Skeletal muscle satellite cell (primary cell): ENCODE results near the gene TMC2.

Experiments used
- H3K27me3 ChIP-seq: 2 replicates; pipeline ENCODE4 v1.7.0; 2013; ENCODE audit warnings: low read length; ENCODE audit not compliant: control insufficient read depth, insufficient read depth
- H3K36me3 ChIP-seq: 2 replicates; pipeline ENCODE4 v1.7.0; 2013; ENCODE audit warnings: mild to moderate bottlenecking, control low read depth, low read length; ENCODE audit not compliant: insufficient read depth
- H3K4me1 ChIP-seq: 2 replicates; pipeline ENCODE4 v1.7.0; 2013; ENCODE audit warnings: low read length; ENCODE audit not compliant: control insufficient read depth, insufficient read depth
- H3K4me2 ChIP-seq: 2 replicates; pipeline ENCODE4 v1.7.0; 2013; ENCODE audit warnings: mild to moderate bottlenecking, low read length
- H3K4me3 ChIP-seq: 2 replicates; pipeline ENCODE4 v1.7.0; 2013; ENCODE audit warnings: low read length
- H3K9ac ChIP-seq: 2 replicates; pipeline ENCODE4 v1.7.0; 2013; ENCODE audit warnings: mild to moderate bottlenecking, low read depth, low read length, moderate library complexity
- H3K9me3 ChIP-seq: replicated peaks from 2 replicates; pipeline ENCODE4 v1.7.0; 2013; ENCODE audit warnings: mild to moderate bottlenecking, control low read depth, low read length

TMC2 gene

DNA sequence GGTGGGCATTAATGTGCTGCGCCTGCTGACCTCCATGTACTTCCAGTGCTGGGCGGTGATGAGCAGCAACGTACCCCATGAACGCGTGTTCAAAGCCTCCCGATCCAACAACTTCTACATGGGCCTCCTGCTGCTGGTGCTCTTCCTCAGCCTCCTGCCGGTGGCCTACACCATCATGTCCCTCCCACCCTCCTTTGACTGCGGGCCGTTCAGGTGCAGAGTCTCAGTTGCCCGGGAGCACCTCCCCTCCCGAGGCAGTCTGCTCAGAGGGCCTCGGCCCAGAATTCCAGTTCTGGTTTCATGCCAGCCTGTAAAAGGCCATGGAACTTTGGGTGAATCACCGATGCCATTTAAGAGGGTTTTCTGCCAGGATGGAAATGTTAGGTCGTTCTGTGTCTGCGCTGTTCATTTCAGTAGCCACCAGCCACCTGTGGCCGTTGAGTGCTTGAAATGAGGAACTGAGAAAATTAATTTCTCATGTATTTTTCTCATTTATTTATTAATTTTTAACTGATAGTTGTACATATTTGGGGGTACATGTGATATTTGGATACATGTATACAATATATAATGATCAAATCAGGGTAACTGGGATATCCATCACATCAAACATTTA lies 80.8 kb downstream of the TMC2 start:
- Histone ChIP-seq H3K9ac (no peak overlapping the region), H3K27me3 (peaks cover 54% of the 10 kb centered on the region), H3K9me3 (no peaks in the 10 kb centered on the region), H3K36me3 (no peaks in the 10 kb centered on the region), H3K4me2 (no peak overlapping the region), H3K4me3 (no peak overlapping the region), H3K4me1 (no peaks in the 10 kb centered on the region)

GRCh38 chr20:2618815-2619214 lies 82.4 kb downstream of the TMC2 start:
- Histone ChIP-seq H3K27me3 (peaks cover 43% of the 10 kb centered on the region), H3K9ac (no peak overlapping the region), H3K36me3 (no peaks in the 10 kb centered on the region), H3K4me1 (no peaks in the 10 kb centered on the region), H3K4me3 (no peak overlapping the region), H3K4me2 (no peak overlapping the region), H3K9me3 (no peaks in the 10 kb centered on the region)

- no peaks in the 10 kb centered on the region for H3K36me3 ChIP-seq
- H3K27me3 ChIP-seq: peaks cover 44% of the 10 kb centered on the region
- H3K4me1 ChIP-seq: no peaks in the 10 kb centered on the region
- H3K4me2 ChIP-seq: no peak overlapping the region
- H3K9me3 ChIP-seq: no peaks in the 10 kb centered on the region
- no peak overlapping the region for H3K9ac ChIP-seq
- H3K4me3 ChIP-seq: no peak overlapping the region
Observed at GRCh38 chr20:2619337-2619736, 83.0 kb downstream of the TMC2 start.

- Histone ChIP-seq H3K4me1 (no peaks in the 10 kb centered on the region), H3K4me2 (no peak overlapping the region), H3K4me3 (no peak overlapping the region), H3K27me3 (peaks cover 46% of the 10 kb centered on the region), H3K9me3 (no peaks in the 10 kb centered on the region), H3K36me3 (no peaks in the 10 kb centered on the region), H3K9ac (no peak overlapping the region)
Observed at GRCh38 chr20:2619961-2620595, 83.7 kb downstream of the TMC2 start.

DNA sequence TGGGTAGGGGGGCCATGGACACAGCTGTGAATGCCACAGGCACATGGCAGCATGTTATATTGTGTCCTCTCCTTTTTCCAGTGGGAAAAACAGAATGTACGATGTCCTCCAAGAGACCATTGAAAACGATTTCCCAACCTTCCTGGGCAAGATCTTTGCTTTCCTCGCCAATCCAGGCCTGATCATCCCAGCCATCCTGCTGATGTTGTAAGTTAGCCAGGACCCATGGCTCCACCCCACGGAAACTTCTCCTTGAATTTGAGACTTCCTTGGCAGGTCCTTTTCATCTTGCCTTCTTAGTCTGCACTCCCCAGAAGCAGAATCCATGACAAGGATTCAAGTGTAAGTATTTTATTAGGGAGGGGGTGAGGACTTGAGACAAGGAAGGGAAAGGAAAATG lies 87.8 kb downstream of the TMC2 start:
- H3K27me3 ChIP-seq: peaks cover 15% of the 10 kb centered on the region
- H3K4me2 ChIP-seq: no peak overlapping the region
- peaks cover 12% of the 10 kb centered on the region for H3K9me3 ChIP-seq
- no peaks in the 10 kb centered on the region for H3K36me3 ChIP-seq
- H3K9ac ChIP-seq: no peak overlapping the region
- no peaks in the 10 kb centered on the region for H3K4me1 ChIP-seq
- no peak overlapping the region for H3K4me3 ChIP-seq

GRCh38 chr20:2625062-2625461 lies 88.7 kb downstream of the TMC2 start:
- Histone ChIP-seq H3K36me3 (no peaks in the 10 kb centered on the region), H3K9ac (no peak overlapping the region), H3K4me2 (no peak overlapping the region), H3K9me3 (peaks cover 12% of the 10 kb centered on the region), H3K27me3 (peaks cover 11% of the 10 kb centered on the region), H3K4me1 (no peaks in the 10 kb centered on the region), H3K4me3 (no peak overlapping the region)

DNA sequence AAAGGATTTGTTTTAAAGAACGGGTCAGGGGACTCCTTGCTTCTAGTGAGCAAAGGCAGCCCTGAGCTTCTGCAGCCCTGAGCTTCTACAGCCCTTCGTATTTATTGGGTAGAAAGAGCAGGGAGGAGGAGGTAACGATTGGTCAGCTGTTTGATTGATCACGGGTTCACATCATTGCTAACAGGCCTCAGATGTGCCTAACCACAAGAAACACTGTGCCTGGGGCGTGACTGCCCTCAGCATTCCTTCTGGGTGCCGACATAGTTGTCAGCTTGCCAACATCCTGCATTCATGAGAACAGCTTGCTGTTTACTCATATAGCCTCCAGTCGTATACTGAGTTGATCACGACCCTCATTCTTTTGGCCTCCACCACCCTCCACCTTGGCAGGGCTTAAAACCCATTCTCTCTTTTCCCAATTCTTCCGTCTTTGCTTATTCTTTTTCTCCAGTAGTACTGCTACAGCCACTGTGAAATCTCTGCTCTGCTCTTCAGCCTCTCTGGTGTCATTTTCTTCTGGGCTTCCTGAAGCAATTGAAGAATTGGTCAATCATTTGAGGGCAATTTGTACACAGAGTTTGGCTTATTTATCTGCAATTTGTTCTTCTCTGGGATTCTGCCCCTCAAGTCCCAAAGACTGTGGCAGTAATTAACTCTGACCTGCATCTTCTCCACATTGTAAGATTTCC lies 90.6 kb downstream of the TMC2 start:
- Histone ChIP-seq H3K27me3 (peaks cover 11% of the 10 kb centered on the region), H3K9ac (no peak overlapping the region)

DNA sequence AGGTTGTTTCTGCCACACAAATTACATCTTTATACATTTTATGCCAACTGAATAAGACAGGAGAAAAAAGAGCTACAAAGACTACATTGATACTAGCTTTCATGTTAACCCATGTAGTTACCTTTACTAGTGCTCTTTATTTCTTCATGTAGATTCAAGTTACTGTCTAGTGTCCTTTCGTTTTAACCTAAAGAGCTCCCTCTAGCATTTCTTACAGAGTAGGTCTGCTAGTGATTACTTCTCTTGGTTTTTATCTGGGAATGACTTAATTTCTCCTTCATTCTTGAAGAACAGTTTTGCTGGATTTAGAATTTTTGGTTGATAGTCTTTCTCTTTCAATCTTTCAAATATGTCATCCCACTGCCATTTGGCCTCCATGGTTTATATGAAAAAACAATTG lies 94.9 kb downstream of the TMC2 start:
- no peak overlapping the region for H3K4me3 ChIP-seq
- no peak overlapping the region for H3K4me2 ChIP-seq
- H3K4me1 ChIP-seq: no peaks in the 10 kb centered on the region
- no peak overlapping the region for H3K9ac ChIP-seq
- peaks cover 30% of the 10 kb centered on the region for H3K27me3 ChIP-seq
- H3K36me3 ChIP-seq: no peaks in the 10 kb centered on the region
- H3K9me3 ChIP-seq: peaks cover 10% of the 10 kb centered on the region

More for the DNA sequence above, 90.6 kb downstream of the TMC2 start:
- no peaks in the 10 kb centered on the region for H3K4me1 ChIP-seq
- no peaks in the 10 kb centered on the region for H3K36me3 ChIP-seq
- H3K9me3 ChIP-seq: peaks cover 12% of the 10 kb centered on the region
- H3K4me2 ChIP-seq: no peak overlapping the region
- no peak overlapping the region for H3K4me3 ChIP-seq

- Histone ChIP-seq H3K4me2 (no peak overlapping the region), H3K36me3 (no peaks in the 10 kb centered on the region), H3K9ac (no peak overlapping the region), H3K9me3 (no peaks in the 10 kb centered on the region), H3K4me1 (no peaks in the 10 kb centered on the region), H3K4me3 (no peak overlapping the region), H3K27me3 (peaks cover 30% of the 10 kb centered on the region)
Observed at GRCh38 chr20:2633381-2633780, 97.0 kb downstream of the TMC2 start.

DNA sequence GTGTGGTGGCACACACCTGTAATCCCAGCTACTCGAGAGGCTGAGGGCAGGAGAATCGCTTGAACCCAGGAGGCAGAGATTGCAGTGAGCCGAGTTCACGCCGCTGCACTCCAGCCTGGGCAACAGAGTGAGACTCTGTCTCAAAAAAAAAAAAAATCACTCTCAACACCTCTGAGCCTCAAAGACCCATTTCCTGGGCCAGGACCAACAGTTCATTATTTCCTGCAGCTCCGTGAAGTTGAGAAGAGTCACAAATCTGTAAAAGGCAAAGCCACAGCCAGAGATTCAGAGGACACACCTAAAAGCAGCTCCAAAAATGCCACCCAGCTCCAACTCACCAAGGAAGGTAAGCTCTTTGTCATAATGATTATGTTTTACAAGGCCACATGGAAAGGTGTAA lies 100.9 kb downstream of the TMC2 start:
- Histone ChIP-seq H3K4me3 (no peak overlapping the region), H3K36me3 (no peaks in the 10 kb centered on the region), H3K4me2 (no peak overlapping the region), H3K9ac (no peak overlapping the region), H3K4me1 (no peaks in the 10 kb centered on the region), H3K27me3 (peaks cover 30% of the 10 kb centered on the region), H3K9me3 (no peaks in the 10 kb centered on the region)

GRCh38 chr20:2640260-2640659 lies 103.9 kb downstream of the TMC2 start:
- H3K4me3 ChIP-seq: no peak overlapping the region
- peaks cover 8% of the 10 kb centered on the region for H3K27me3 ChIP-seq
- no peak overlapping the region for H3K4me2 ChIP-seq
- H3K9ac ChIP-seq: no peak overlapping the region
- H3K36me3 ChIP-seq: no peaks in the 10 kb centered on the region
- H3K4me1 ChIP-seq: no peaks in the 10 kb centered on the region
- no peaks in the 10 kb centered on the region for H3K9me3 ChIP-seq

DNA sequence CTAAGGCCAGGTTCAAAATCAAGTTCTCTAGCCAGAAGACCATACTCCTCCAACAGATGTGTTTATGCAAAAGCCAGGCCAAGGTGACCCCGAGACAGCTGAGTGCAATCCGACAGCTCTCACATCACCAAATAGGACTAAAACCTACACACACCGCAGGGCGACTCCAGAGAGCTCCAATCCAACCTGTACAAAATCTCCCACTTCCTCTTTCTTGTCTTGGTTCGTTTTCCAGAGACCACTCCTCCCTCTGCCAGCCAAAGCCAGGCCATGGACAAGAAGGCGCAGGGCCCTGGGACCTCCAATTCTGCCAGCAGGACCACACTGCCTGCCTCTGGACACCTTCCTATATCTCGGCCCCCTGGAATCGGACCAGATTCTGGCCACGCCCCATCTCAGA lies 104.5 kb downstream of the TMC2 start:
- Histone ChIP-seq H3K4me3 (no peak overlapping the region), H3K4me2 (no peak overlapping the region)

More for the DNA sequence above, 104.5 kb downstream of the TMC2 start:
- Histone ChIP-seq H3K9me3 (no peaks in the 10 kb centered on the region), H3K27me3 (peaks cover 2% of the 10 kb centered on the region), H3K9ac (no peak overlapping the region), H3K4me1 (no peaks in the 10 kb centered on the region), H3K36me3 (no peaks in the 10 kb centered on the region)
